Endothelial cell of umbilical vein (primary cell): ENCODE results near the gene EQTN. TPM values are rescaled to one million over a fixed set of nuclear protein-coding genes. Genes with fewer than 3 reads are reported as not detected.

Experiments used
- BruUV-seq: library from RNA; stranded (reverse); fragments of 400-500 nt; replicated peaks from 2 replicates; lab custom pipeline; 2021; lab: Mats Ljungman, UMichigan
- CTCF ChIA-PET: fragments of 300-600, 350-600 bp; sonication (Branson Sonifier 250); formaldehyde crosslinking; loops from one replicate; lab custom pipeline; 2021; ENCODE audit warnings: antibody characterized with exemption, inconsistent platforms; lab: Charles Lee
- POLR2A ChIA-PET: fragments of 300-600, 350-600 bp; sonication (Branson Sonifier 250); formaldehyde crosslinking; loops from one replicate; lab custom pipeline; 2021; ENCODE audit warnings: antibody characterized with exemption, inconsistent platforms; lab: Charles Lee
- DNase-seq: peaks from one replicate; pipeline ENCODE4 v3.0.0-alpha.2; 2011; ENCODE audit warnings: low read depth, low spot score
- FAIRE-seq: peaks from 2 replicates; lab custom pipeline; 2011; peaks lifted over from hg19 to GRCh38; lab: Jason Lieb, UNC
- H2AFZ ChIP-seq: 2 replicates; pipeline ENCODE4 v1.6.0; 2012; ENCODE audit warnings: low read depth, low read length, control low read depth, inconsistent platforms
- H3K27ac ChIP-seq: 2 replicates; pipeline ENCODE4 v1.5.1; 2011; ENCODE audit warnings: low read depth, mild to moderate bottlenecking, control low read depth, low read length, moderate library complexity; ENCODE audit not compliant: insufficient read depth
- H3K27me3 ChIP-seq, 2 experiments: 2 replicates each; pipeline versions ENCODE4 v1.6.0 to v1.6.1; 2011; ENCODE audit warnings: low read length in 2 of 2, mixed read lengths in 1 of 2; ENCODE audit not compliant: control insufficient read depth in 2 of 2, insufficient read depth in 2 of 2
- H3K36me3 ChIP-seq, 2 experiments: 2 replicates in 1 of 2; 3 replicates in 1 of 2; pipeline ENCODE4 v1.5.1; 2011; ENCODE audit warnings: low read length in 2 of 2, mild to moderate bottlenecking in 1 of 2, moderate library complexity in 1 of 2; ENCODE audit not compliant: control insufficient read depth in 2 of 2, insufficient read depth in 2 of 2; ENCODE audit errors: extremely low read depth in 1 of 2
- H3K4me1 ChIP-seq: 3 replicates; pipeline ENCODE4 v1.5.1; 2011; ENCODE audit warnings: mild to moderate bottlenecking, low read length; ENCODE audit not compliant: control insufficient read depth, insufficient read depth; ENCODE audit errors: extremely low read depth
- H3K4me2 ChIP-seq: 2 replicates; pipeline ENCODE4 v1.6.1; 2011; ENCODE audit warnings: low read length, control low read depth, mixed read lengths; ENCODE audit not compliant: insufficient read depth
- H3K4me3 ChIP-seq, 3 experiments: fragments of 200-600 bp in 1 of 3; sonication (generic), shearing (Covaris generic) in 1 of 3; replicated peaks in 1 of 3; 2 replicates each; pipeline ENCODE4 v1.5.1; 2011 to 2016; ENCODE audit warnings: control low read depth in 3 of 3, low read length in 3 of 3, mild to moderate bottlenecking in 2 of 3, inconsistent platforms in 1 of 3, low read depth in 1 of 3, moderate library complexity in 1 of 3; ENCODE audit not compliant: insufficient read depth in 1 of 3
- H3K79me2 ChIP-seq: 2 replicates; pipeline ENCODE4 v1.6.0; 2012; ENCODE audit warnings: low read length, inconsistent platforms; ENCODE audit not compliant: control insufficient read depth, insufficient read depth
- H3K9ac ChIP-seq: replicated peaks from 2 replicates; pipeline ENCODE3; 2011; ENCODE audit warnings: low read length, control low read depth; ENCODE audit not compliant: insufficient read depth; ENCODE audit errors: extremely low read depth
- H3K9me1 ChIP-seq: replicated peaks from 3 replicates; pipeline ENCODE4 v1.6.0; 2011; ENCODE audit warnings: mild to moderate bottlenecking, low read length; ENCODE audit not compliant: control insufficient read depth, insufficient read depth; ENCODE audit errors: extremely low read depth
- H3K9me3 ChIP-seq: replicated peaks from 2 replicates; pipeline ENCODE4 v1.5.1; 2012; ENCODE audit warnings: low read length, inconsistent platforms; ENCODE audit not compliant: control insufficient read depth, insufficient read depth
- H4K20me1 ChIP-seq: replicated peaks from 2 replicates; pipeline ENCODE3; 2011; ENCODE audit warnings: mild to moderate bottlenecking, low read length; ENCODE audit not compliant: control insufficient read depth, insufficient read depth; ENCODE audit errors: extremely low read depth
- CTCF ChIP-seq, 2 donors: IDR thresholded peaks; 1 replicate in 1 of 2; 2 replicates in 1 of 2; pipeline ENCODE4 v1.5.1; 2011; ENCODE audit warnings: low read length in 2 of 2, mild to moderate bottlenecking in 2 of 2, moderate library complexity in 2 of 2, control low read depth in 1 of 2, inconsistent platforms in 1 of 2, low read depth in 1 of 2; ENCODE audit not compliant: insufficient read depth in 1 of 2; ENCODE audit errors: extremely low read depth in 1 of 2
- JUN ChIP-seq: IDR thresholded peaks from 2 replicates; pipeline ENCODE4 v1.6.1; 2011; ENCODE audit warnings: borderline replicate concordance, low read depth; ENCODE audit not compliant: insufficient read length, insufficient read depth
- MAX ChIP-seq: IDR thresholded peaks from 2 replicates; pipeline ENCODE4 v1.6.1; 2011; ENCODE audit not compliant: insufficient read depth, insufficient read length
- MYC ChIP-seq: IDR thresholded peaks from one replicate; pipeline ENCODE4 v1.6.1; 2011; ENCODE audit warnings: mild to moderate bottlenecking, low read depth, low read length
- POLR2A ChIP-seq: IDR thresholded peaks from 2 replicates; pipeline ENCODE4 v1.6.1; 2012; ENCODE audit warnings: low read depth, mild to moderate bottlenecking, control low read depth, low read length
- dilution Hi-C: fragments of 300-500 bp; cut with MboI; formaldehyde crosslinking; loops from one replicate; pipeline ENCODE4 v1.15.0; 2019; ENCODE audit warnings: low sequenced_read_pairs; ENCODE audit not compliant: extremely low pct_ligation_motif_present
- intact Hi-C: fragments of 100-400 bp; cut with micrococcal nuclease; formaldehyde crosslinking; loops from one replicate; pipeline ENCODE4 v1.10.0; 2022
- polyA plus RNA-seq, 4 experiments: library from polyadenylated mRNA; depleted of rRNA in 3 of 4; stranded (reverse) in 3 of 4; unstranded in 1 of 4; fragments of >200 nt; gene quantifications; 2 replicates each; pipeline versions ENCODE4 v1.2.1 to v1.2.3, GENCODE V29; 2011 to 2012; ENCODE audit warnings: missing spikeins in 1 of 4
- total RNA-seq: library from RNA; stranded (reverse); gene quantifications from 2 replicates; pipeline ENCODE4 v1.2.3, GENCODE V29; 2021

EQTN gene
- total and polyA plus RNA-seq, 2 donors (not counting 3 experiments of a cell fraction or from before 2014, with no cell fraction given), result not detected

GRCh38 chr9:27344776-27345175 lies 47.8 kb upstream of the EQTN start:
- Histone ChIP-seq H3K27ac (no peak overlapping the region), H3K4me3 (no peak overlapping the region), H3K79me2 (no peaks in the 10 kb centered on the region), H3K9me1 (no peaks in the 10 kb centered on the region), H3K9ac (no peak overlapping the region), H4K20me1 (no peaks in the 10 kb centered on the region), H3K36me3 (no peaks in the 10 kb centered on the region), H3K27me3 (no peaks in the 10 kb centered on the region), H2AFZ (no peak overlapping the region), H3K4me2 (no peak overlapping the region), H3K4me1 (no peaks in the 10 kb centered on the region), H3K9me3 (no peaks in the 10 kb centered on the region)
- no TSS peak for BruUV-seq
- DNase-seq (no peak), FAIRE-seq (no peak)
- dilution Hi-C loops (loop anchor here (25.0 kb wide), 1 partner anchor 168 kb away; the partner anchor contains the start of gene IFNK), intact Hi-C loops (no loop called here)
- TF ChIP-seq MYC, result no peak
- TF ChIP-seq MAX, result no peak
- POLR2A ChIA-PET, result no interaction called here
- CTCF ChIA-PET, result interaction anchor here (1.5 kb wide), 1 partner anchor 12 kb away, joined by 5 read pairs; no protein-coding TSS in a partner anchor

- H3K79me2 ChIP-seq, result no peaks in the 10 kb centered on the region
- dilution Hi-C loops, result loop anchor here (25.0 kb wide), 1 partner anchor 171 kb away; the partner anchor contains the start of gene IFNK
- ChIA-PET POLR2A (no interaction called here), CTCF (interaction anchor here (0.8 kb wide), 1 partner anchor 205 kb away, joined by 3 read pairs; no protein-coding TSS in a partner anchor)
- DNase-seq (no peak), FAIRE-seq (no peak)
- peaks cover 2 to 7% of the 10 kb centered on the region in 2 experiments for H3K27me3 ChIP-seq
- H3K4me3 ChIP-seq, result no peak overlapping the region
- TF ChIP-seq POLR2A (no peak), CTCF (IDR thresholded peaks at IDR 0.05; ENCODE audit: extremely low read depth in 1 of 2, insufficient read depth in 1 of 2, low read depth in 1 of 2, low read length in 2 of 2) (no peak), JUN (no peak)
- BruUV-seq, result no TSS peak
- H3K4me1 ChIP-seq, result no peaks in the 10 kb centered on the region
- no peak overlapping the region for H3K27ac ChIP-seq
- H3K4me2 ChIP-seq, result no peak overlapping the region
- H3K9ac ChIP-seq, result no peak overlapping the region
- no peak overlapping the region for H2AFZ ChIP-seq
- no peaks in the 10 kb centered on the region for H3K9me3 ChIP-seq
- H4K20me1 ChIP-seq, result no peaks in the 10 kb centered on the region
- no peaks in the 10 kb centered on the region for H3K9me1 ChIP-seq
- intact Hi-C loops, result no loop called here
- no peaks in the 10 kb centered on the region for H3K36me3 ChIP-seq
Measured at GRCh38 chr9:27341545-27342294, 44.8 kb upstream of the EQTN start.
